SK-N-SH (cell line): ENCODE measurements around the gene SYNGR1.

Experiments
- CTCF ChIP-seq: fragments of 200-600 bp; sonication (generic); IDR thresholded peaks from 2 replicates; pipeline ENCODE4 v1.6.1; 2017; ENCODE audit warnings: antibody characterized with exemption, mild to moderate bottlenecking, moderate library complexity
- EZH2phosphoT487 ChIP-seq: fragments of 200-600 bp; sonication (generic); IDR thresholded peaks from 2 replicates; pipeline ENCODE4 v1.6.1; 2017; ENCODE audit warnings: low read depth, mixed run types, mild to moderate bottlenecking, antibody characterized with exemption, moderate library complexity, borderline replicate concordance
- POLR2AphosphoS5 ChIP-seq: IDR thresholded peaks from 2 replicates; pipeline ENCODE4 v1.6.1; 2012; ENCODE audit warnings: low read depth, low read length
- RXRA ChIP-seq: IDR thresholded peaks from 2 replicates; pipeline ENCODE4 v1.4.0; 2012; ENCODE audit warnings: low read depth, mild to moderate bottlenecking, borderline replicate concordance
- SIN3A ChIP-seq: IDR thresholded peaks from 2 replicates; pipeline ENCODE4 v1.6.1; 2012; ENCODE audit warnings: low read depth, mild to moderate bottlenecking, low read length, moderate library complexity, borderline replicate concordance
- YY1 ChIP-seq: IDR thresholded peaks from 2 replicates; pipeline ENCODE4 v1.4.0; 2012; ENCODE audit warnings: low read depth, mild to moderate bottlenecking

- TF ChIP-seq EZH2phosphoT487 = no peak
- no peak for TF ChIP-seq POLR2AphosphoS5
- TF ChIP-seq CTCF = no peak
- TF ChIP-seq SIN3A = no peak
- no peak for TF ChIP-seq RXRA
- no peak for TF ChIP-seq YY1
Measured at GRCh38 chr22:39392341-39392948, 42.7 kb downstream of the SYNGR1 start.
